ENCODE data around the gene FSCB. TPM values are rescaled to one million over a fixed set of nuclear protein-coding genes. Genes with fewer than 3 reads are reported as not detected.

FSCB gene
- polyA plus RNA-seq, 1 of the 3 experiments (the other 2 are of a cell fraction), result not detected

GRCh38 chr14:44494137-44494536 is 12.9 kb downstream of the FSCB start:
- POLR2A ChIA-PET, result no interaction called here
- H2AFZ ChIP-seq (ENCODE audit: low read depth), result no peak overlapping the region
- no peaks in the 10 kb centered on the region for H3K36me3 ChIP-seq (replicated peaks in 1 of 2; ENCODE audit: control insufficient read depth in 1 of 2, insufficient read depth in 2 of 2, low read length in 1 of 2)
- no peaks in the 10 kb centered on the region for H3F3A ChIP-seq (replicated peaks; ENCODE audit: insufficient read depth)
- H3K9me3 ChIP-seq, result no peaks in the 10 kb centered on the region
- H3K9me2 ChIP-seq, result no peaks in the 10 kb centered on the region
- no peaks in the 10 kb centered on the region for H3K4me1 ChIP-seq (ENCODE audit: control insufficient read depth in 1 of 2, insufficient read depth in 2 of 2, low read depth in 1 of 2, low read length in 1 of 2)
- H3K79me2 ChIP-seq (ENCODE audit: insufficient read depth), result no peaks in the 10 kb centered on the region
- no peak overlapping the region for H3K27ac ChIP-seq (ENCODE audit: low read depth in 2 of 2, low read length in 1 of 2)
- H4K20me1 ChIP-seq (ENCODE audit: insufficient read depth), result no peaks in the 10 kb centered on the region
- H3K27me3 ChIP-seq (ENCODE audit: insufficient read depth), result no peaks in the 10 kb centered on the region
- no peak overlapping the region for H3K4me2 ChIP-seq
- H3K9ac ChIP-seq, result no peak overlapping the region
- DNase-seq, result no peak
- no peak overlapping the region for H3K4me3 ChIP-seq (ENCODE audit: low read depth in 2 of 2, low read length in 1 of 2)
- CTCF ChIA-PET, result no interaction called here
- TF ChIP-seq USF2 (IDR thresholded peaks at IDR 0.05; ENCODE audit: borderline replicate concordance, low read depth, low read length) (no peak), TAF1 (IDR thresholded peaks at IDR 0.05; ENCODE audit: borderline replicate concordance, low read depth, low read length) (no peak), FOXM1 (IDR thresholded peaks at IDR 0.05; ENCODE audit: low read depth) (no peak)

- 6% methylated on average over 2 of the region's 2 CpGs for WGBS (ENCODE audit: low lambda C conversion rate)
- Histone ChIP-seq H4K20me1 (ENCODE audit: insufficient read depth) (no peaks in the 10 kb centered on the region), H3K79me2 (ENCODE audit: insufficient read depth) (no peaks in the 10 kb centered on the region), H3K9me3 (no peaks in the 10 kb centered on the region), H3K9me2 (no peaks in the 10 kb centered on the region), H3K9ac (no peak overlapping the region), H3K4me3 (ENCODE audit: low read depth in 2 of 2, low read length in 1 of 2) (no peak overlapping the region), H3K4me1 (ENCODE audit: control insufficient read depth in 1 of 2, insufficient read depth in 2 of 2, low read depth in 1 of 2, low read length in 1 of 2) (no peaks in the 10 kb centered on the region), H3F3A (replicated peaks; ENCODE audit: insufficient read depth) (no peaks in the 10 kb centered on the region), H2AFZ (ENCODE audit: low read depth) (no peak overlapping the region), H3K36me3 (replicated peaks in 1 of 2; ENCODE audit: control insufficient read depth in 1 of 2, insufficient read depth in 2 of 2, low read length in 1 of 2) (no peaks in the 10 kb centered on the region), H3K4me2 (no peak overlapping the region), H3K27me3 (ENCODE audit: insufficient read depth) (no peaks in the 10 kb centered on the region), H3K27ac (ENCODE audit: low read depth in 2 of 2, low read length in 1 of 2) (no peak overlapping the region)
- ChIA-PET CTCF (no interaction called here), POLR2A (no interaction called here)
- DNase-seq, result no peak
- TF ChIP-seq EZH2phosphoT487 (IDR thresholded peaks at IDR 0.05; ENCODE audit: borderline replicate concordance, low read depth) (no peak), YY1 (IDR thresholded peaks at IDR 0.05; ENCODE audit: low read depth) (no peak), FOXJ3 (CRISPR knock-in tag; IDR thresholded peaks at IDR 0.05) (no peak), RXRA (IDR thresholded peaks at IDR 0.05; ENCODE audit: borderline replicate concordance, low read depth) (no peak), NFIC (IDR thresholded peaks at IDR 0.05; ENCODE audit: borderline replicate concordance) (no peak), GATA2 (CRISPR knock-in tag; IDR thresholded peaks at IDR 0.05) (no peak), NRF1 (IDR thresholded peaks at IDR 0.05; ENCODE audit: low read depth, low read length) (no peak), IRF3 (IDR thresholded peaks at IDR 0.05; ENCODE audit: low read depth, low read length) (no peak), JUND (IDR thresholded peaks at IDR 0.05) (no peak), SIN3A (IDR thresholded peaks at IDR 0.05; ENCODE audit: borderline replicate concordance, low read depth, low read length) (no peak), CHD2 (IDR thresholded peaks at IDR 0.05; ENCODE audit: low read length, partially characterized antibody) (no peak), EP300 (IDR thresholded peaks at IDR 0.05; ENCODE audit: borderline replicate concordance in 1 of 2, low read depth in 1 of 2, low read length in 1 of 2) (no peak)
Measured at GRCh38 chr14:44490966-44491365, 16.1 kb downstream of the FSCB start.
